Endothelial cell of umbilical vein (primary cell): ENCODE measurements around the gene SLC16A8. TPM values are rescaled to one million over a fixed set of nuclear protein-coding genes. Genes with fewer than 3 reads are reported as not detected.
"Not testable (repeated sequence)": the region's sequence is repeated elsewhere in the genome, so short reads cannot be mapped to it uniquely, and the experiment has no call there.

ENCODE experiments used
- BruUV-seq: library from RNA; stranded (reverse); fragments of 400-500 nt; replicated peaks from 2 replicates; lab custom pipeline; 2021; lab: Mats Ljungman, UMichigan
- CTCF ChIA-PET: fragments of 300-600, 350-600 bp; sonication (Branson Sonifier 250); formaldehyde crosslinking; loops from one replicate; lab custom pipeline; 2021; ENCODE audit warnings: antibody characterized with exemption, inconsistent platforms; lab: Charles Lee
- POLR2A ChIA-PET: fragments of 300-600, 350-600 bp; sonication (Branson Sonifier 250); formaldehyde crosslinking; loops from one replicate; lab custom pipeline; 2021; ENCODE audit warnings: antibody characterized with exemption, inconsistent platforms; lab: Charles Lee
- DNase-seq: peaks from one replicate; pipeline ENCODE4 v3.0.0-alpha.2; 2011; ENCODE audit warnings: low read depth, low spot score
- FAIRE-seq: peaks from 2 replicates; lab custom pipeline; 2011; peaks lifted over from hg19 to GRCh38; lab: Jason Lieb, UNC
- H2AFZ ChIP-seq: 2 replicates; pipeline ENCODE4 v1.6.0; 2012; ENCODE audit warnings: low read depth, low read length, control low read depth, inconsistent platforms
- H3K27ac ChIP-seq: 2 replicates; pipeline ENCODE4 v1.5.1; 2011; ENCODE audit warnings: low read depth, mild to moderate bottlenecking, control low read depth, low read length, moderate library complexity; ENCODE audit not compliant: insufficient read depth
- H3K27me3 ChIP-seq, 2 experiments: 2 replicates each; pipeline versions ENCODE4 v1.6.0 to v1.6.1; 2011; ENCODE audit warnings: low read length in 2 of 2, mixed read lengths in 1 of 2; ENCODE audit not compliant: control insufficient read depth in 2 of 2, insufficient read depth in 2 of 2
- H3K36me3 ChIP-seq, 2 experiments: 2 replicates in 1 of 2; 3 replicates in 1 of 2; pipeline ENCODE4 v1.5.1; 2011; ENCODE audit warnings: low read length in 2 of 2, mild to moderate bottlenecking in 1 of 2, moderate library complexity in 1 of 2; ENCODE audit not compliant: control insufficient read depth in 2 of 2, insufficient read depth in 2 of 2; ENCODE audit errors: extremely low read depth in 1 of 2
- H3K4me1 ChIP-seq: 3 replicates; pipeline ENCODE4 v1.5.1; 2011; ENCODE audit warnings: mild to moderate bottlenecking, low read length; ENCODE audit not compliant: control insufficient read depth, insufficient read depth; ENCODE audit errors: extremely low read depth
- H3K4me2 ChIP-seq: 2 replicates; pipeline ENCODE4 v1.6.1; 2011; ENCODE audit warnings: low read length, control low read depth, mixed read lengths; ENCODE audit not compliant: insufficient read depth
- H3K4me3 ChIP-seq, 3 experiments: fragments of 200-600 bp in 1 of 3; sonication (generic), shearing (Covaris generic) in 1 of 3; replicated peaks in 1 of 3; 2 replicates each; pipeline ENCODE4 v1.5.1; 2011 to 2016; ENCODE audit warnings: control low read depth in 3 of 3, low read length in 3 of 3, mild to moderate bottlenecking in 2 of 3, inconsistent platforms in 1 of 3, low read depth in 1 of 3, moderate library complexity in 1 of 3; ENCODE audit not compliant: insufficient read depth in 1 of 3
- H3K79me2 ChIP-seq: 2 replicates; pipeline ENCODE4 v1.6.0; 2012; ENCODE audit warnings: low read length, inconsistent platforms; ENCODE audit not compliant: control insufficient read depth, insufficient read depth
- H3K9ac ChIP-seq: replicated peaks from 2 replicates; pipeline ENCODE3; 2011; ENCODE audit warnings: low read length, control low read depth; ENCODE audit not compliant: insufficient read depth; ENCODE audit errors: extremely low read depth
- H3K9me1 ChIP-seq: replicated peaks from 3 replicates; pipeline ENCODE4 v1.6.0; 2011; ENCODE audit warnings: mild to moderate bottlenecking, low read length; ENCODE audit not compliant: control insufficient read depth, insufficient read depth; ENCODE audit errors: extremely low read depth
- H3K9me3 ChIP-seq: replicated peaks from 2 replicates; pipeline ENCODE4 v1.5.1; 2012; ENCODE audit warnings: low read length, inconsistent platforms; ENCODE audit not compliant: control insufficient read depth, insufficient read depth
- H4K20me1 ChIP-seq: replicated peaks from 2 replicates; pipeline ENCODE3; 2011; ENCODE audit warnings: mild to moderate bottlenecking, low read length; ENCODE audit not compliant: control insufficient read depth, insufficient read depth; ENCODE audit errors: extremely low read depth
- CTCF ChIP-seq, 2 donors: IDR thresholded peaks; 1 replicate in 1 of 2; 2 replicates in 1 of 2; pipeline ENCODE4 v1.5.1; 2011; ENCODE audit warnings: low read length in 2 of 2, mild to moderate bottlenecking in 2 of 2, moderate library complexity in 2 of 2, control low read depth in 1 of 2, inconsistent platforms in 1 of 2, low read depth in 1 of 2; ENCODE audit not compliant: insufficient read depth in 1 of 2; ENCODE audit errors: extremely low read depth in 1 of 2
- JUN ChIP-seq: IDR thresholded peaks from 2 replicates; pipeline ENCODE4 v1.6.1; 2011; ENCODE audit warnings: borderline replicate concordance, low read depth; ENCODE audit not compliant: insufficient read length, insufficient read depth
- MYC ChIP-seq: IDR thresholded peaks from one replicate; pipeline ENCODE4 v1.6.1; 2011; ENCODE audit warnings: mild to moderate bottlenecking, low read depth, low read length
- dilution Hi-C: fragments of 300-500 bp; cut with MboI; formaldehyde crosslinking; loops from one replicate; pipeline ENCODE4 v1.15.0; 2019; ENCODE audit warnings: low sequenced_read_pairs; ENCODE audit not compliant: extremely low pct_ligation_motif_present
- intact Hi-C: fragments of 100-400 bp; cut with micrococcal nuclease; formaldehyde crosslinking; loops from one replicate; pipeline ENCODE4 v1.10.0; 2022
- polyA plus RNA-seq, 4 experiments: library from polyadenylated mRNA; depleted of rRNA in 3 of 4; stranded (reverse) in 3 of 4; unstranded in 1 of 4; fragments of >200 nt; gene quantifications; 2 replicates each; pipeline versions ENCODE4 v1.2.1 to v1.2.3, GENCODE V29; 2011 to 2012; ENCODE audit warnings: missing spikeins in 1 of 4
- total RNA-seq: library from RNA; stranded (reverse); gene quantifications from 2 replicates; pipeline ENCODE4 v1.2.3, GENCODE V29; 2021

SLC16A8 gene
- total and polyA plus RNA-seq, 2 donors (not counting 3 experiments of a cell fraction or from before 2014, with no cell fraction given) = 0.14 TPM; not detected in 1

- H3K4me2 ChIP-seq = no peak overlapping the region
- H3K4me1 ChIP-seq = no peaks in the 10 kb centered on the region
- ChIA-PET CTCF (interaction anchor here (1.0 to 1.6 kb wide), 2 partner anchors 16 to 23 kb away, joined by 4 to 5 read pairs; no protein-coding TSS in a partner anchor), POLR2A (no interaction called here)
- intact Hi-C loops (no loop called here), dilution Hi-C loops (no loop called here)
- no peaks in the 10 kb centered on the region for H3K79me2 ChIP-seq
- no peak overlapping the region for H3K4me3 ChIP-seq
- no peaks in the 10 kb centered on the region for H3K36me3 ChIP-seq
- no peak overlapping the region for H3K9ac ChIP-seq
- FAIRE-seq = no peak
- H3K9me1 ChIP-seq = no peaks in the 10 kb centered on the region
- DNase-seq = no peak
- TF ChIP-seq JUN (no peak), CTCF (IDR thresholded peaks at IDR 0.05; ENCODE audit: extremely low read depth in 1 of 2, insufficient read depth in 1 of 2, low read depth in 1 of 2, low read length in 2 of 2) (no peak), MYC (no peak)
- H2AFZ ChIP-seq = no peak overlapping the region
- H3K27me3 ChIP-seq = no peaks in the 10 kb centered on the region
- no peaks in the 10 kb centered on the region for H4K20me1 ChIP-seq
- no peaks in the 10 kb centered on the region for H3K9me3 ChIP-seq
- H3K27ac ChIP-seq = no peak overlapping the region
- BruUV-seq = no TSS peak
Observed at GRCh38 chr22:38120359-38121110, 36.6 kb upstream of the SLC16A8 start.

GRCh38 chr22:38118747-38119146 is 34.8 kb upstream of the SLC16A8 start:
- H3K9me1 ChIP-seq, H4K20me1 ChIP-seq, intact Hi-C loops, BruUV-seq, H2AFZ ChIP-seq, dilution Hi-C loops, H3K36me3 ChIP-seq, H3K27ac ChIP-seq, DNase-seq, H3K4me2 ChIP-seq, POLR2A ChIA-PET, H3K79me2 ChIP-seq, H3K4me1 ChIP-seq, H3K27me3 ChIP-seq, FAIRE-seq, H3K4me3 ChIP-seq, H3K9me3 ChIP-seq, H3K9ac ChIP-seq: not testable (repeated sequence)
- CTCF ChIA-PET = interaction anchor here (1.3 to 1.4 kb wide), 2 partner anchors 41 to 66 kb away, joined by 3 read pairs; no protein-coding TSS in a partner anchor
